HCT116 (cell line): ENCODE results near the gene AADACL4. TPM values are rescaled to one million over a fixed set of nuclear protein-coding genes. Genes with fewer than 3 reads are reported as not detected.

Experiments
- ATAC-seq: fragments of 200-7000 bp; cut with Tn5 transposase; 2 replicates; pipeline ENCODE4 v1.9.1; 2020; ENCODE audit warnings: mild to moderate bottlenecking, moderate library complexity
- BruUV-seq: library from RNA; stranded (reverse); fragments of 400-500 nt; replicated peaks from 2 replicates; lab custom pipeline; 2021; lab: Mats Ljungman, UMichigan
- CTCF ChIA-PET: fragments of 300-600 bp; sonication (Branson Sonifier 250); formaldehyde crosslinking; loops from one replicate; lab custom pipeline; 2021; ENCODE audit warnings: antibody characterized with exemption; lab: Charles Lee
- POLR2A ChIA-PET: fragments of 300-600, 350-600 bp; sonication (Branson Sonifier 250); formaldehyde crosslinking; loops from one replicate; lab custom pipeline; 2021; ENCODE audit warnings: antibody characterized with exemption; lab: Charles Lee
- RAD21 ChIA-PET, 2 experiments: fragments of 300-600 bp; sonication (Branson Sonifier 250); formaldehyde crosslinking; loops; one replicate each; lab custom pipeline; 2023; ENCODE audit warnings: low total read pairs in 2 of 2; ENCODE audit not compliant: uncharacterized antibody in 2 of 2, unreplicated experiment in 2 of 2, low non-redundant PET in 1 of 2; lab: Charles Lee
- DNase-seq: peaks from one replicate; pipeline ENCODE4 v3.0.0-alpha.2; 2010; ENCODE audit warnings: low read depth, low spot score
- H2AFZ ChIP-seq: fragments of 200-600 bp; shearing (Covaris generic), sonication (generic); 2 replicates; pipeline ENCODE4 v1.6.1; 2017; ENCODE audit warnings: low read depth, mixed run types, mixed read lengths, antibody characterized with exemption, low read length; ENCODE audit not compliant: poor library complexity, severe bottlenecking
- H3K27ac ChIP-seq: 2 replicates; pipeline ENCODE4 v1.5.1; 2012; ENCODE audit warnings: low read depth, low read length
- H3K27me3 ChIP-seq: fragments of 200-600 bp; sonication (generic); 2 replicates; pipeline ENCODE4 v1.6.1; 2016; ENCODE audit warnings: mixed run types, low read length, mixed read lengths; ENCODE audit not compliant: insufficient read depth
- H3K36me3 ChIP-seq, 2 experiments: fragments of 200-500 bp in 1 of 2; fragments of 200-600 bp in 1 of 2; sonication (Bioruptor generic) in 1 of 2; sonication (generic) in 1 of 2; 2 replicates each; pipeline versions ENCODE4 v1.5.1 to v1.6.1; 2014 to 2016; ENCODE audit warnings: low read length in 2 of 2, inconsistent platforms in 1 of 2, mixed read lengths in 1 of 2, mixed run types in 1 of 2; ENCODE audit not compliant: insufficient read depth in 2 of 2, control insufficient read depth in 1 of 2
- H3K4me1 ChIP-seq, 2 experiments: fragments of 200-600 bp in 1 of 2; sonication (generic) in 1 of 2; 2 replicates each; pipeline versions ENCODE4 v1.5.1 to v1.6.1; 2012 to 2017; ENCODE audit warnings: low read length in 2 of 2, inconsistent platforms in 1 of 2, mild to moderate bottlenecking in 1 of 2, mixed read lengths in 1 of 2, mixed run types in 1 of 2, moderate library complexity in 1 of 2; ENCODE audit not compliant: insufficient read depth in 2 of 2, control insufficient read depth in 1 of 2
- H3K4me2 ChIP-seq: fragments of 200-600 bp; sonication (generic); 2 replicates; pipeline ENCODE4 v1.6.1; 2017; ENCODE audit warnings: mixed run types, low read length, mixed read lengths
- H3K4me3 ChIP-seq, 2 experiments: fragments of 200-600 bp in 1 of 2; sonication (generic) in 1 of 2; replicated peaks in 1 of 2; 2 replicates each; pipeline ENCODE4 v1.5.1; 2011 to 2016; ENCODE audit warnings: low read length in 2 of 2, control low read depth in 1 of 2, low read depth in 1 of 2, mild to moderate bottlenecking in 1 of 2, mixed read lengths in 1 of 2, mixed run types in 1 of 2
- H3K79me2 ChIP-seq: fragments of 200-600 bp; sonication (generic); 2 replicates; pipeline ENCODE4 v1.6.1; 2017; ENCODE audit warnings: mild to moderate bottlenecking, mixed run types, low read length, moderate library complexity, mixed read lengths; ENCODE audit not compliant: insufficient read depth
- H3K9ac ChIP-seq: fragments of 200-600 bp; sonication (generic); 2 replicates; pipeline ENCODE4 v1.6.1; 2016; ENCODE audit warnings: low read length, mixed read lengths
- H3K9me2 ChIP-seq: fragments of 200-600 bp; sonication (generic), shearing (Covaris generic); 2 replicates; pipeline ENCODE4 v1.6.1; 2017; ENCODE audit warnings: mixed run types, mild to moderate bottlenecking, moderate library complexity; ENCODE audit not compliant: insufficient read depth
- H3K9me3 ChIP-seq, 2 experiments: fragments of 200-500 bp in 1 of 2; fragments of 200-600 bp in 1 of 2; sonication (Bioruptor generic) in 1 of 2; sonication (generic) in 1 of 2; 2 replicates each; pipeline ENCODE4 v1.6.1; 2014 to 2017; ENCODE audit warnings: low read length in 2 of 2, mixed read lengths in 2 of 2, inconsistent platforms in 1 of 2, low read depth in 1 of 2, mild to moderate bottlenecking in 1 of 2, mixed run types in 1 of 2, moderate library complexity in 1 of 2; ENCODE audit not compliant: control insufficient read depth in 1 of 2, insufficient read depth in 1 of 2
- H4K20me1 ChIP-seq: fragments of 200-600 bp; sonication (generic), shearing (Covaris generic); 2 replicates; pipeline ENCODE4 v1.6.1; 2017; ENCODE audit warnings: mixed run types, mild to moderate bottlenecking, moderate library complexity; ENCODE audit not compliant: insufficient read depth
- CBX3 ChIP-seq: IDR thresholded peaks from 2 replicates; pipeline ENCODE4 v1.6.1; 2012; ENCODE audit warnings: low read depth
- CTCF ChIP-seq, 3 experiments: fragments of 200-600 bp in 1 of 3; sonication (generic) in 1 of 3; IDR thresholded peaks in 2 of 3; conservative IDR thresholded peaks in 1 of 3; 2 replicates each; pipeline ENCODE4 v1.5.1; 2012 to 2017; ENCODE audit warnings: low read depth in 2 of 3, low read length in 2 of 3, antibody characterized with exemption in 1 of 3, borderline replicate concordance in 1 of 3, control low read depth in 1 of 3, mild to moderate bottlenecking in 1 of 3, mixed read lengths in 1 of 3, mixed run types in 1 of 3, moderate library complexity in 1 of 3; ENCODE audit not compliant: insufficient read depth in 1 of 3
- EGR1 ChIP-seq: IDR thresholded peaks from 2 replicates; pipeline ENCODE4 v1.6.1; 2012; ENCODE audit warnings: low read depth
- ELF1 ChIP-seq: IDR thresholded peaks from 2 replicates; pipeline ENCODE4 v1.6.1; 2012; ENCODE audit warnings: low read depth, borderline replicate concordance
- EZH2 ChIP-seq: fragments of 200-600 bp; sonication (generic); IDR thresholded peaks from 2 replicates; pipeline ENCODE4 v1.6.1; 2017; ENCODE audit warnings: antibody characterized with exemption, mixed run types
- EZH2phosphoT487 ChIP-seq: fragments of 200-600 bp; IDR thresholded peaks from 2 replicates; pipeline ENCODE4 v1.6.1; 2018; ENCODE audit warnings: antibody characterized with exemption, borderline replicate concordance
- JUND ChIP-seq: IDR thresholded peaks from 2 replicates; pipeline ENCODE4 v1.6.1; 2012
- RAD21 ChIP-seq: IDR thresholded peaks from 2 replicates; pipeline ENCODE4 v1.6.1; 2012; ENCODE audit warnings: low read depth, mild to moderate bottlenecking
- ZFX ChIP-seq: fragments of 450-650 bp; IDR thresholded peaks from 2 replicates; pipeline ENCODE4 v1.6.1; 2017
- intact Hi-C: fragments of 100-400 bp; cut with micrococcal nuclease; formaldehyde crosslinking; loops from 2 replicates; pipeline ENCODE4 v1.10.0; 2022
- total RNA-seq: library from RNA; stranded (reverse); gene quantifications from one replicate; pipeline ENCODE4 v1.2.1, GENCODE V29; 2021; ENCODE audit not compliant: unreplicated experiment
- TF ChIP-seq, protein P1 (sequence below): IDR thresholded peaks from 2 replicates; pipeline ENCODE4 v1.6.1; 2012

Gene AADACL4
- total RNA-seq, 1 experiment from 2014 or later = not detected

- H3K79me2 ChIP-seq = no peaks in the 10 kb centered on the region
- H4K20me1 ChIP-seq = no peaks in the 10 kb centered on the region
- H3K9me2 ChIP-seq = no peaks in the 10 kb centered on the region
- peak overlapping the region; percentile 63 for H3K4me2 ChIP-seq
- TF ChIP-seq ZFX (no peak), CBX3 (no peak; the same call in 1 of the 2 replicates), EZH2phosphoT487 (no peak), RAD21 (peak; percentile 99), ELF1 (no peak), EGR1 (no peak), CTCF (IDR thresholded peaks at IDR 0.05 in 2 of 3, conservative IDR thresholded peaks at IDR 0.05 in 1 of 3; ENCODE audit: borderline replicate concordance in 1 of 3, insufficient read depth in 1 of 3, low read depth in 2 of 3, low read length in 2 of 3) (peak; percentile 87 to 95 (median 91)), JUND (no peak), EZH2 (no peak)
- TF ChIP-seq, protein P1, sequence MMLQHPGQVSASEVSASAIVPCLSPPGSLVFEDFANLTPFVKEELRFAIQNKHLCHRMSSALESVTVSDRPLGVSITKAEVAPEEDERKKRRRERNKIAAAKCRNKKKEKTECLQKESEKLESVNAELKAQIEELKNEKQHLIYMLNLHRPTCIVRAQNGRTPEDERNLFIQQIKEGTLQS = no peak
- no peaks in the 10 kb centered on the region for H3K27me3 ChIP-seq
- BruUV-seq = no TSS peak
- intact Hi-C loops = loop anchor here (1.0 to 10.0 kb wide), 4 partner anchors 38 to 534 kb away; no protein-coding TSS in a partner anchor
- H3K4me1 ChIP-seq = peaks cover 0 to 6% of the 10 kb centered on the region in 2 experiments; a peak in 1 of 4 replicates
- ATAC-seq (peak; percentile 96), DNase-seq (peak; percentile 81)
- no peaks in the 10 kb centered on the region for H3K9me3 ChIP-seq
- no peak overlapping the region for H3K9ac ChIP-seq
- CTCF ChIA-PET = interaction anchor here (0.7 to 3.7 kb wide), 15 partner anchors 9 to 534 kb away, joined by 3 to 33 read pairs (median 5); partner anchors contain the start of gene AADACL4
- RAD21 ChIA-PET = interaction anchor here (0.6 to 1.6 kb wide), 12 partner anchors 39 to 388 kb away, joined by 3 to 7 read pairs (median 4); no protein-coding TSS in a partner anchor
- peak overlapping the region; percentile 97 for H2AFZ ChIP-seq
- no peak overlapping the region for H3K27ac ChIP-seq
- POLR2A ChIA-PET = interaction anchor here (0.8 kb wide), 1 partner anchor 1135 kb away, joined by 6 read pairs; no protein-coding TSS in a partner anchor
- no peaks in the 10 kb centered on the region for H3K36me3 ChIP-seq
- H3K4me3 ChIP-seq = no peak overlapping the region
Observed at GRCh38 chr1:12658531-12659453, 14.9 kb downstream of the AADACL4 start.
